Activated CD4-positive, alpha-beta T cell treated with anti-CD3 and anti-CD28 coated beads, Interleukin-2, amount 50 U/mL, for 4 hours (primary cell): Measurements from ENCODE around the gene CNPY3.
"Not testable (repeated sequence)": the region's sequence is repeated elsewhere in the genome, so short reads cannot be mapped to it uniquely, and the experiment has no call there.

Experiments
- DNase-seq, 2 experiments: peaks; one replicate each; pipeline ENCODE4 v3.0.0-alpha.2; 2020

The CNPY3 gene

GRCh38 chr6:42916288-42916687 is 13.0 kb upstream of the CNPY3 start:
- no peak for DNase-seq

GRCh38 chr6:42921801-42922200 is 7.5 kb upstream of the CNPY3 start:
- DNase-seq: no peak

- DNase-seq: no peak
Measured at GRCh38 chr6:42923666-42924065, 5.6 kb upstream of the CNPY3 start.

GRCh38 chr6:42925248-42925857 is 3.9 kb upstream of the CNPY3 start:
- DNase-seq: no peak

- DNase-seq: peak; percentile 37 to 48
Measured at GRCh38 chr6:42929821-42930360, 611 bp downstream of the CNPY3 start.

- no peak for DNase-seq
Measured at GRCh38 chr6:42932412-42932811, 3.1 kb downstream of the CNPY3 start.

- no peak for DNase-seq
Measured at GRCh38 chr6:42933205-42933604, 3.9 kb downstream of the CNPY3 start.

- DNase-seq: no peak
Measured at GRCh38 chr6:42935322-42935721, 6.0 kb downstream of the CNPY3 start.

- no peak for DNase-seq
Measured at GRCh38 chr6:42936398-42936797, 7.1 kb downstream of the CNPY3 start.

- no peak for DNase-seq
Measured at GRCh38 chr6:42937548-42938427, 8.5 kb downstream of the CNPY3 start.

- DNase-seq: no peak
Measured at GRCh38 chr6:42938428-42938796, 9.1 kb downstream of the CNPY3 start.

GRCh38 chr6:42938987-42939809 is 9.9 kb downstream of the CNPY3 start:
- DNase-seq: no peak

GRCh38 chr6:42939810-42940167 is 10.5 kb downstream of the CNPY3 start:
- DNase-seq: no peak

- DNase-seq: no peak
Measured at GRCh38 chr6:42940493-42941045, 11.3 kb downstream of the CNPY3 start.

GRCh38 chr6:42941356-42941755 is 12.1 kb downstream of the CNPY3 start:
- not testable (repeated sequence) for DNase-seq

GRCh38 chr6:42942444-42942843 is 13.2 kb downstream of the CNPY3 start:
- DNase-seq: no peak

GRCh38 chr6:42947950-42948349 is 18.7 kb downstream of the CNPY3 start:
- DNase-seq: no peak

GRCh38 chr6:42952389-42952788 is 23.1 kb downstream of the CNPY3 start:
- DNase-seq: no peak

GRCh38 chr6:42954405-42954804 is 25.1 kb downstream of the CNPY3 start:
- DNase-seq: not testable (repeated sequence)

- no peak for DNase-seq
Measured at GRCh38 chr6:42958125-42958524, 28.8 kb downstream of the CNPY3 start.

- DNase-seq: no peak
Measured at GRCh38 chr6:42959917-42960242, 30.6 kb downstream of the CNPY3 start.

GRCh38 chr6:42960243-42961019 is 31.2 kb downstream of the CNPY3 start, which contains the start of gene GNMT:
GNMT (plus strand) TSS chr6:42960754; CDS start chr6:42960768, 14 bp downstream.
- DNase-seq: peak; percentile 12 to 15
